PC-9 (cell line): ENCODE data around the gene MYOC. TPM values are rescaled to one million over a fixed set of nuclear protein-coding genes. Genes with fewer than 3 reads are reported as not detected.

ENCODE experiments used
- BruUV-seq: library from RNA; stranded (reverse); fragments of 400-500 nt; replicated peaks from 2 replicates; lab custom pipeline; 2021; lab: Mats Ljungman, UMichigan
- CTCF ChIA-PET: fragments of 300-600 bp; sonication (Branson Sonifier 250); formaldehyde crosslinking; loops from one replicate; lab custom pipeline; 2022; ENCODE audit warnings: antibody characterized with exemption; lab: Charles Lee
- POLR2A ChIA-PET: fragments of 300-600 bp; sonication (Branson Sonifier 250); formaldehyde crosslinking; loops from one replicate; lab custom pipeline; 2022; ENCODE audit warnings: antibody characterized with exemption; ENCODE audit not compliant: unreplicated experiment; lab: Charles Lee
- DNase-seq, 2 experiments: peaks; one replicate each; pipeline versions ENCODE4 v3.0.0 to v3.0.0-alpha.2; 2015 to 2022; ENCODE audit warnings: mixed read lengths in 1 of 2
- H2AFZ ChIP-seq: fragments of 200-600 bp; sonication (generic); 2 replicates; pipeline ENCODE4 v1.8.1; 2017; ENCODE audit warnings: antibody characterized with exemption
- H3F3A ChIP-seq: fragments of 200-600 bp; sonication (generic); 2 replicates; pipeline ENCODE4 v1.8.1; 2017; ENCODE audit warnings: antibody characterized with exemption, mild to moderate bottlenecking, low read depth; ENCODE audit not compliant: insufficient read depth
- H3K27ac ChIP-seq: fragments of 200-600 bp; sonication (generic); 2 replicates; pipeline ENCODE4 v1.6.1; 2016; ENCODE audit warnings: mixed run types
- H3K27me3 ChIP-seq: fragments of 200-600 bp; sonication (generic); 2 replicates; pipeline ENCODE4 v1.6.1; 2016; ENCODE audit warnings: low read depth, mixed run types; ENCODE audit not compliant: insufficient read depth
- H3K36me3 ChIP-seq: fragments of 200-600 bp; sonication (generic); 2 replicates; pipeline ENCODE4 v1.6.1; 2016; ENCODE audit warnings: low read depth, mixed run types
- H3K4me1 ChIP-seq: fragments of 200-600 bp; sonication (generic); replicated peaks from 2 replicates; pipeline ENCODE4 v1.6.1; 2016; ENCODE audit warnings: mixed run types; ENCODE audit not compliant: insufficient read depth
- H3K4me2 ChIP-seq: fragments of 200-600 bp; sonication (generic); 2 replicates; pipeline ENCODE4 v1.6.1; 2017; ENCODE audit warnings: mixed run types
- H3K4me3 ChIP-seq: fragments of 200-600 bp; sonication (generic); 2 replicates; pipeline ENCODE4 v1.6.1; 2016; ENCODE audit warnings: mixed run types
- H3K79me2 ChIP-seq: fragments of 200-600 bp; sonication (generic); 2 replicates; pipeline ENCODE4 v1.6.1; 2017; ENCODE audit warnings: low read depth, mixed run types
- H3K9me2 ChIP-seq: fragments of 200-600 bp; sonication (generic); 2 replicates; pipeline ENCODE4 v1.8.1; 2017; ENCODE audit warnings: mild to moderate bottlenecking; ENCODE audit not compliant: insufficient read depth
- H3K9me3 ChIP-seq: fragments of 200-600 bp; sonication (generic); 2 replicates; pipeline ENCODE4 v1.8.1; 2016; ENCODE audit warnings: low read depth; ENCODE audit not compliant: insufficient read depth
- H4K20me1 ChIP-seq: fragments of 200-600 bp; sonication (generic); 2 replicates; pipeline ENCODE4 v1.8.1; 2017; ENCODE audit not compliant: insufficient read depth
- CTCF ChIP-seq: fragments of 200-600 bp; sonication (generic); conservative IDR thresholded peaks from 2 replicates; pipeline ENCODE4 v1.6.1; 2017; ENCODE audit warnings: mixed run types, antibody characterized with exemption, mild to moderate bottlenecking, moderate library complexity
- EZH2 ChIP-seq: fragments of 200-600 bp; sonication (generic); IDR thresholded peaks from 2 replicates; pipeline ENCODE4 v1.8.0; 2017; ENCODE audit warnings: antibody characterized with exemption, low read depth
- intact Hi-C: fragments of 100-400 bp; cut with micrococcal nuclease; formaldehyde crosslinking; loops from one replicate; pipeline ENCODE4 v1.10.0; 2022; ENCODE audit not compliant: unreplicated experiment
- total RNA-seq: library from RNA; stranded (reverse); gene quantifications from 2 replicates; pipeline ENCODE4 v1.2.3, GENCODE V29; 2021

MYOC gene
- total RNA-seq, 1 experiment from 2014 or later, result not detected

DNA sequence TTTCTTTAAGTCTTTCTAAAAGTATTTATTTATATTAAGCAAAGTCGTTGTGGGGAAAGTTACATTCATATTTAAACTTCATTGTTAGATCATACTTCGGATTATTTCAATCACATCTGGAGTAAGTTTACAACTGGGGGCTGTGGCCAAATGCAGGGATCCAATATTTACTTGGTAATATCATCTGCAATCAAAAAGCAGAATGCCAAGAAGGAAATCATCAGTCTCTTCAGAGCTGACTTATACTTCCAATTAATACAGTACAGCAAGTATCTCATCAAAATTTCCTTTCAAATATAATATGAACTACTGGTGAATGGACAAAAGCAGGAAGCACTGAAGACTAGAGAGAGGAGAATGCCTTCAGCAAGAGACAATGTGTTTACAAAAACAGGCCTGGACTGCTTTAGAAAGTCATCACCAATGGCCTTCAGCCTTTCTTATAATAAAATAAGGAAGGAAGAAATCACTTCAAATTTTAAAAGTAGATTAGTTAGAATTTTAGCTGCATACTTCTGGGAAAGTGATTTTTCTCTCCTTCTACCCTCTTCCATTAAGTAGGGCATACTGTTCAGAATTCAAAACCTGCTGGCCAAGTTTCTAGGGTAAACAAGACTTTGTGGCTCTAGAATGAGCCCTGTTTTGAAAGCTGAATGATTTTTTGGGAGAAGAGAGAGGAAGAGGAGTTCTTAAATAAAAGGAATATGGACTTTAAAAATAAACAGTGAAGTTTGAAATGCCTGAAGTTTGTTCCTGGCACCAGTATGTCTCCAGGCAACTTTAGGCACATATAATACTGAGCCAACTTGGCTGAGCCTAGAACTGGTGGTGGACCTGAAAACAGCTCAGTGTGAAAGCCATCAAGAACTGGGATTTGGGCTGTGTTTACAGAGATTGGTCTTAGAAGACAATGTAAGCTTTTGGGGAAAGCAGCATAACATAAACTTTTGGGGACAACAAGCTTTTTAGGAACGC is 22.2 kb upstream of the MYOC start:
- ChIA-PET CTCF (interaction anchor here (0.6 kb wide), 1 partner anchor 249 kb away, joined by 3 read pairs; no protein-coding TSS in a partner anchor), POLR2A (no interaction called here)
- Histone ChIP-seq H4K20me1 (no peaks in the 10 kb centered on the region), H3K4me1 (no peaks in the 10 kb centered on the region), H3K9me3 (no peaks in the 10 kb centered on the region), H3K4me2 (no peak overlapping the region), H3K36me3 (no peaks in the 10 kb centered on the region), H3K79me2 (no peaks in the 10 kb centered on the region), H2AFZ (no peak overlapping the region), H3K9me2 (no peaks in the 10 kb centered on the region), H3K27me3 (no peaks in the 10 kb centered on the region), H3K27ac (no peak overlapping the region), H3F3A (no peaks in the 10 kb centered on the region), H3K4me3 (no peak overlapping the region)
- intact Hi-C loops, result no loop called here
- no peak for TF ChIP-seq EZH2
- no peak for TF ChIP-seq CTCF
- DNase-seq, result no peak
- BruUV-seq, result no TSS peak

- Histone ChIP-seq H3K9me3 (no peaks in the 10 kb centered on the region), H3K27me3 (no peaks in the 10 kb centered on the region), H2AFZ (no peak overlapping the region), H3K4me3 (no peak overlapping the region), H3F3A (no peaks in the 10 kb centered on the region), H3K27ac (no peak overlapping the region), H3K79me2 (no peaks in the 10 kb centered on the region), H3K36me3 (no peaks in the 10 kb centered on the region), H3K4me2 (no peak overlapping the region), H4K20me1 (no peaks in the 10 kb centered on the region), H3K4me1 (no peaks in the 10 kb centered on the region), H3K9me2 (no peaks in the 10 kb centered on the region)
- TF ChIP-seq EZH2 (no peak), CTCF (no peak)
- ChIA-PET POLR2A (no interaction called here), CTCF (no interaction called here)
- no TSS peak for BruUV-seq
- no peak for DNase-seq
- intact Hi-C loops, result no loop called here
Observed at GRCh38 chr1:171670739-171671138, 18.3 kb upstream of the MYOC start.

DNA sequence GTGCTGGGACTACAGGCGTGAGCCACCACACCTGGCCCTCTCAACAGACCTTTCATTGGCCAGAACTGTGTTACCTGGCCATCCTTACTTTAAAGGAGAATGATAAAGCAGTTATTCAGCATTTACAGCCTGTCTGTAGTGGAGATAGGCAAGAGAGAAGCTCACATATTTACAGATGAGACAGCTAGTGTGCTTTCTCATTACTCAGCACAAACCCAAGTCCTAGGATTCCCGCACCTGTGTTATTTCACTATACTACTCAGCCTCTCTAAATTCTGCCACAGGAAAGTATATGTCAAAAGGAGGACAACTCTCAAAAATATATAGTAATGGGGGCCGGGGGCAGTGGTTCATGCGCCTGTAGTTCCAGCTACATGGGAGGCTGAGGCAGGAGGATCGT is 15.9 kb upstream of the MYOC start:
- no peaks in the 10 kb centered on the region for H3K9me3 ChIP-seq
- no peak overlapping the region for H3K4me3 ChIP-seq
- no peak for DNase-seq
- H3F3A ChIP-seq, result no peaks in the 10 kb centered on the region
- ChIA-PET POLR2A (no interaction called here), CTCF (no interaction called here)
- no peak overlapping the region for H3K27ac ChIP-seq
- H4K20me1 ChIP-seq, result no peaks in the 10 kb centered on the region
- no peaks in the 10 kb centered on the region for H3K36me3 ChIP-seq
- no peaks in the 10 kb centered on the region for H3K4me1 ChIP-seq
- intact Hi-C loops, result no loop called here
- no peaks in the 10 kb centered on the region for H3K9me2 ChIP-seq
- H3K4me2 ChIP-seq, result no peak overlapping the region
- no TSS peak for BruUV-seq
- TF ChIP-seq EZH2 (no peak), CTCF (no peak)
- H3K27me3 ChIP-seq, result no peaks in the 10 kb centered on the region
- no peaks in the 10 kb centered on the region for H3K79me2 ChIP-seq
- no peak overlapping the region for H2AFZ ChIP-seq
